Measurements from ENCODE around the gene FAM20C.

DNA sequence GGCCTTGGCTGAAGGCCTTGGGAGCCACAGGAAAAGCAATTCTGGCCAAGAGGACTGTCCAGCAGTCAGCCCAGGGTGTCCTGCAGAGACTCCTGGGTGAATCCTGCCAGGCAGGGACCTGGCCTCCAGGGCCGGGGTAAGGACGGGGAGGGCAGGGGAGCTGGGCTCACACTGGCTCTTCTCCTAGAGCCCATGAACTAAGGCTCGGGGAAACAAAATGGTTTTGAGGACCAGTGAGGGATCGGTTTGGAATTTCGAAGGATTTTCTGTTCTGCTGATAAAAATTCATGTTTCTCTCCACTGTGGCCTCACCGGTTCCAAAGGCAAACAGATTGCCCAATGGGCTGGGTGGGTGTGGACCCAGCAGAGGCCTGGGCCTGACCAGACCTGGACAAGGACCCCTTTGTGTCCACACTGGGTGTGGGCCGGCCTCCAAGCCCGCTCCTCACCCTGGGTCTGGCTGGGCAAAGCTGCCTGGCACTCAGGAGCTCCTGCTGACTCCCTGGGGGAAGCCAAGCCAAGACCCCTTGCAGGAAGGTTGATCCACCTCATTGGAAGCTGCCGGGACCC, 27.3 kb downstream of the FAM20C start:
- TF ChIP-seq SIN3A (IDR thresholded peaks at IDR 0.05; ENCODE audit: borderline replicate concordance, insufficient read depth, low read depth, low read length) (no peak), CTCF (IDR thresholded peaks at IDR 0.05) (no peak), TCF7L2 (IDR thresholded peaks at IDR 0.05; ENCODE audit: low read depth, low read length) (no peak), POLR2AphosphoS5 (IDR thresholded peaks at IDR 0.05; ENCODE audit: low read depth, low read length) (no peak)

Measured in Panc1 (cell line).